ENCODE measurements around the gene FAM50A. TPM values are rescaled to one million over a fixed set of nuclear protein-coding genes. Genes with fewer than 3 reads are reported as not detected.

FAM50A gene
- total RNA-seq, 1 donor from 2014 or later, result 92.2 TPM

- Mint-ChIP-seq H3K4me3 (ENCODE audit: unreplicated experiment) (peak within 1 kb of the TSS; percentile 79), H3K27me3 (ENCODE audit: unreplicated experiment) (no peaks in the 10 kb centered on the region), H3K36me3 (ENCODE audit: unreplicated experiment) (peaks cover under 1% of the 10 kb centered on the region), H3K27ac (ENCODE audit: unreplicated experiment) (peak within 1 kb of the TSS; percentile 90), H3K4me1 (ENCODE audit: unreplicated experiment) (peaks cover 23% of the 10 kb centered on the region), H3K9me3 (ENCODE audit: unreplicated experiment) (no peaks in the 10 kb centered on the region)
- DNase-seq (ENCODE audit: extremely low spot score, unreplicated experiment), result peak; percentile 93
- no peak for TF ChIP-seq CTCF (IDR thresholded peaks at IDR 0.05)
Observed at GRCh38 chrX:154409222-154409871, 34.6 kb upstream of the FAM50A start, which contains the start of gene DNASE1L1. DNASE1L1 (minus strand) TSS chrX:154409254; CDS start chrX:154405568, 3,686 bp downstream.

GRCh38 chrX:154411981-154412340, 32.0 kb upstream of the FAM50A start:
- Mint-ChIP-seq H3K27me3 (ENCODE audit: unreplicated experiment) (no peaks in the 10 kb centered on the region), H3K27ac (ENCODE audit: unreplicated experiment) (peak overlapping the region; percentile 47), H3K9me3 (ENCODE audit: unreplicated experiment) (no peaks in the 10 kb centered on the region), H3K4me1 (ENCODE audit: unreplicated experiment) (peaks cover 23% of the 10 kb centered on the region), H3K4me3 (ENCODE audit: unreplicated experiment) (peak overlapping the region; percentile 68), H3K36me3 (ENCODE audit: unreplicated experiment) (no peaks in the 10 kb centered on the region)
- TF ChIP-seq CTCF (IDR thresholded peaks at IDR 0.05), result no peak
- DNase-seq (ENCODE audit: extremely low spot score, unreplicated experiment), result peak; percentile 84

- H3K9me3 Mint-ChIP-seq (ENCODE audit: unreplicated experiment), result no peaks in the 10 kb centered on the region
- H3K27me3 Mint-ChIP-seq (ENCODE audit: unreplicated experiment), result no peaks in the 10 kb centered on the region
Observed at GRCh38 chrX:154412468-154412867, 31.5 kb upstream of the FAM50A start.

DNA sequence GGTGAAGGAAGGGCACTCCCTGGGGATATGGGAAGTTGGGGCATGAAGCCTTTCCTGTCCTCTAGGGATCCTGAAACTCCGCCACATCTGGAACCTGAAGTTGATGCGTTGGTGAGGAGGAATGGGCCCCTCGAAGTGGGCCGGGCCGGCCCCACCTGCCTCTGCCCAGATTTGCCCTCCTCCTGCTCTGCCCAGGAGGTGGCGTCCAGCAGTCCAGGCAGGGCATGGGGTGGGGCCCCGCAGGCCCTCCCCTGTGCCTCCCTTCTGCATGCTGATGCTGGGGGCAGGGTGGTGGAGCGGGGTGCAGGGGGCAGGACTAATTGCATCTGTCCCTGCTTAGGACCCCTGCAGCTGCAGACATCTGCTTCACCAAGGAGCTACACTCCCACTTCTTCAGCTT, 30.8 kb upstream of the FAM50A start:
- Mint-ChIP-seq H3K36me3 (ENCODE audit: unreplicated experiment) (no peaks in the 10 kb centered on the region), H3K9me3 (ENCODE audit: unreplicated experiment) (no peaks in the 10 kb centered on the region), H3K27ac (ENCODE audit: unreplicated experiment) (no peak overlapping the region), H3K4me3 (ENCODE audit: unreplicated experiment) (no peak overlapping the region), H3K27me3 (ENCODE audit: unreplicated experiment) (no peaks in the 10 kb centered on the region), H3K4me1 (ENCODE audit: unreplicated experiment) (peaks cover 22% of the 10 kb centered on the region)
- peak; percentile 80 for DNase-seq (ENCODE audit: extremely low spot score, unreplicated experiment)
- TF ChIP-seq CTCF (IDR thresholded peaks at IDR 0.05), result no peak

More at GRCh38 chrX:154412468-154412867, 31.5 kb upstream of the FAM50A start:
- peaks cover 23% of the 10 kb centered on the region for H3K4me1 Mint-ChIP-seq (ENCODE audit: unreplicated experiment)
- TF ChIP-seq CTCF (IDR thresholded peaks at IDR 0.05), result no peak
- no peaks in the 10 kb centered on the region for H3K36me3 Mint-ChIP-seq (ENCODE audit: unreplicated experiment)
- no peak for DNase-seq (ENCODE audit: extremely low spot score, unreplicated experiment)
- H3K27ac Mint-ChIP-seq (ENCODE audit: unreplicated experiment), result no peak overlapping the region
- H3K4me3 Mint-ChIP-seq (ENCODE audit: unreplicated experiment), result peak overlapping the region; percentile 68

GRCh38 chrX:154417157-154417556, 26.8 kb upstream of the FAM50A start:
- H3K27ac Mint-ChIP-seq (ENCODE audit: unreplicated experiment), result no peak overlapping the region
- H3K9me3 Mint-ChIP-seq (ENCODE audit: unreplicated experiment), result no peaks in the 10 kb centered on the region

More at GRCh38 chrX:154417157-154417556, 26.8 kb upstream of the FAM50A start:
- Mint-ChIP-seq H3K36me3 (ENCODE audit: unreplicated experiment) (peaks cover 4% of the 10 kb centered on the region), H3K27me3 (ENCODE audit: unreplicated experiment) (no peaks in the 10 kb centered on the region), H3K4me3 (ENCODE audit: unreplicated experiment) (no peak overlapping the region), H3K4me1 (ENCODE audit: unreplicated experiment) (peaks cover 3% of the 10 kb centered on the region)
- DNase-seq (ENCODE audit: extremely low spot score, unreplicated experiment), result no peak
- TF ChIP-seq CTCF (IDR thresholded peaks at IDR 0.05), result no peak

All from osteocyte (in vitro differentiated cells).